Stimulated activated CD4-positive, alpha-beta T cell treated with anti-CD3 and anti-CD28 coated beads, Interleukin-12 subunit alpha, Interleukin-12 subunit beta, amount 100 ng/mL, for 24 hours (primary cell): ENCODE measurements around the gene GPR180.

Source experiments
- DNase-seq, 2 experiments: peaks; one replicate each; pipeline ENCODE4 v3.0.0-alpha.2; 2020; ENCODE audit warnings: low read depth in 2 of 2

The GPR180 gene

DNA sequence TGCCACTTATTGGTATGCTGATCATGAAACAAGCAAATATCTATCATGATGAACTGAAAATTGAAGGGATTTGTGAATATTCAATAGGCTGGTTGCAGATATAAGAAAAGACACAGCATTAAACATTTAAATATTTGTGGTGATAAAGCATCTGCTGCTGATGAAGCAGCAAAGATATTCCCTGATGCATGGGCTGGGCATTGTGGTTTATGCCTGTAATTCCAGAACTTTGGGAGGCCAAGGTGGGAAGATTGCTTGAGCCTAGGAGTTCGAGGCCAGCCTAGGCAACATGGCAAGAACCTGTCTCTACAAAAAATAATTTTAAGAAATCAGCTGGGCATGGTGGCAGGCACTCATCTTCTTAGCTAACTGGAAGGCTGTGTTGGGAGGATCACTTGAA is 54.5 kb downstream of the GPR180 start:
- no peak for DNase-seq

DNA sequence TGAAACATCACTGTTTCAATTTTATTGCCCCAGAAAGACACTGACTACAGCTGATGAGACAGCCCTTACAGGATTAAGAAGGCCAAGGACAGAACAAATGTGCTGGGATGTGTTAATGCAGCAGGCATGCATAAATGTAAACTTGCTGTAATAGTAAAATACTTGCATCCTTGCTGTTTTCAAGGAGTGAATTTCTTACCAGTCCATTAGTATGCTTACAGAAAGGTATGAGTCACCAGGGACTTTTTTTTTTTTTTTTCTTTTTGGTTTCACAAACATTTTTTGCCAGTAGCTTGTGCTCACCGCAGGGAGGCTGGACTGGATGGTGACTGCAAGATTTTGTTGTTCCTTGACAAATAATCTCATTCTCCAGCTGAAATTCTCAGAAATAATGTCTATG is 55.1 kb downstream of the GPR180 start:
- DNase-seq: peak in 1 of 2 experiments; percentile 21

DNA sequence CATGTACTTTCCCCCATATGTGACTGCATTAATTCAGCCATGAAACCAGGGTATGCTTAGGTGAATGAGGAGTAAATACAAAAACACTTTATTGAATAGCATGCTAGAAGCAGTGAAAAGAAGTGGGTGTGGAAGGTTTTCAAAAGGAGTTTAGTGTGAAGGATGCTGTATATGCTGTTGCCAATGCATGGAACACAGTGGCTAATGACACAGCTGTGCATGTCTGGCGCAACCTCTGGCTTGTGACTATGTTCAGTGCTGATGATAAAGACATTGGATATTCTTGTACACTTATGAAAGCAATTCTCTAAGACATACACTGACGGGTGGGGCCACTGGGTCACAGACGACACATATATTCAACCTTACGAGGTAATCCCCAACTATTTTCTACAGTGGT is 55.5 kb downstream of the GPR180 start:
- DNase-seq: no peak

GRCh38 chr13:94658926-94659597 is 57.4 kb downstream of the GPR180 start:
- no peak for DNase-seq

DNA sequence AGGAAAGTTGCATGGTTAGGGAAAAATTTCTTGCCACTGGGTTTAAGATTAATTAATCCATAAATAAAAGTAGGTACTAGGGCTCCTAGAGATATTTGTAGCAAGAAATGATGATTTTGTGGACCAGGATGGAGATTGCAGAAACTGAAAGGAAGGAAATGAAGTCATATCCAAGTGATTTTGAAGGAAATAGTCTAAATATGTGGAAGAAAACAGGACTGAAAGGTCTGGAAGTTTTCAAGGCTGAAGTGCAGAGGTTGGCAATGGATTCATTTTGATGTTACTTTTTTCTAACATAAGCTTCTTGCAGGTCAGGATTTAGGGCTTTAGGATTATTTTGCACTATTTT is 57.9 kb downstream of the GPR180 start:
- DNase-seq: no peak

- no peak for DNase-seq
These were observed 59.2 kb downstream of the GPR180 start for GRCh38 chr13:94660695-94661326.

- no peak for DNase-seq
These were observed 59.7 kb downstream of the GPR180 start for GRCh38 chr13:94661406-94661805.

- no peak for DNase-seq
These were observed 60.8 kb downstream of the GPR180 start for GRCh38 chr13:94662274-94662945.

DNA sequence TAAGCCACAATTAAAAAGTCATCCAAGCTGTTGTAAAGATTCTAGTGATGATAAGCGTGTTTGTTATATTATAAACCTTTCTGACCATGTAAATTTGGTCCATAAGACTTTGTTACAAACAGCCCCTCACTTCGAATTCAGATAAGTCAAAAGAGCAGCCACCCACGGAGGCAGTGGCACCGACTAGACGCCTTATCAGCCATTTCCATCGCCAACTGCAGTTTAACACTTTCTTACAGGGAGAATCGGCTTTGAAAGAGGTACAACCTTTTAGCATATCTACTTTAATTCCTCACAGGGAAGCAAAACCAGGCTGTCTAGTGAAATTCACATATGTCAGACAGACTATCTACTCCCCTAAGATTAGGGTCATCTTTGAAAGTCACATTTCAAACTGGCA is 63.2 kb downstream of the GPR180 start:
- no peak for DNase-seq

DNA sequence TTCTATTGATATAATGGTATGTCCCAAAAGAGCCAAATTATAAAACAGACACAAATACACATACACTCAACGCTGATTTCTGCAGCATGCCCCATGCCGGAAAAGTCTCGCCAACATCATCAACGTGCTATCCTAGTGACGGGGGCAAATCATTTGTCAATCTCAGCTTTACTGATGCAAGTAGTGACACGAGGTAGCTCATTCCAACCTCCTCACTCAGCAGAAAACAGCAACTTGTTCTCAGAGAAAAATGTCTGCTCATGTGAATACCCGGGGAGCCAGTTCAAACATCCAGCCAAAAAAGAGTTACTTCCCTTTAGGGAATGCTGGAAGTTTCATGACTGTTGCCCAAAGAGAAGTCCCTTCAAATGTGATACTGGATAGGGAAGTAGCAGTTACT is 64.4 kb downstream of the GPR180 start:
- no peak for DNase-seq

GRCh38 chr13:94667190-94667589 is 65.5 kb downstream of the GPR180 start:
- no peak for DNase-seq

- no peak for DNase-seq
These were observed 70.7 kb downstream of the GPR180 start for GRCh38 chr13:94672400-94672799.

- no peak for DNase-seq
These were observed 72.2 kb downstream of the GPR180 start for GRCh38 chr13:94673851-94674250.

DNA sequence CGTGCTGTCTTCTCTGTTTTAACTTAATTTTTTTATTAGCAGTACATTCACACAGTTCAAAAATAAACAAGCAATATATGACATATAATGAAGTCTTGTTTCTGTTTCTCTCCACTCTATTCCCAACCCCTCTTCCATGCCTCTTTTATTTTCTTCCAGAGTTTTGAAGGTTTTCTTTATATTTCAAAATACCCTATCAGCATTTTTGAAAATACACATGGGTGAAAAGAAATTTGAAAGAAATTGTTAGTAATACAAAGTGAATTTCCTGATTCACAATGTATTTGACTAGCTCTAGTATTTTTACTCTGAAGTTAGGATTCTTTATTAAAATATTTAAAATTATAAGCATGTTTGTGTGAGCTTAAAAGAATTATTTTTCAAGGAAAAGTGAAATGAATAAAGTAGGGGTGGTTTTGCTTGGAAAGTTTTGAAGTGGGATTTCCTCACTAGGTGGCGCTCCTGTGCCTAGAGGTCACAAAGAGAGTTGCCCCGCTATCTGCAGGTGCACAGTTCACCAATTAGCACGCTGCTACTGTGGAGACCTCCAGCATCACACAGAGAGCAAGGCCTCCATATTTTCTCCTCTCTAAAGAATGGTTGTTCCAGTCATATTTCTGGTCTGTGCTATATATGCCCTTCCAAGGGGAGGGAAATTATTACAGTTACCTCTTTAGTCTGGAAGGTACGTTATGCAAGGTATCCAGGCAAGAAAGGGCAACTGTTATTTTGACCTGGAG is 73.1 kb downstream of the GPR180 start:
- DNase-seq: peak; percentile 18 to 62

DNA sequence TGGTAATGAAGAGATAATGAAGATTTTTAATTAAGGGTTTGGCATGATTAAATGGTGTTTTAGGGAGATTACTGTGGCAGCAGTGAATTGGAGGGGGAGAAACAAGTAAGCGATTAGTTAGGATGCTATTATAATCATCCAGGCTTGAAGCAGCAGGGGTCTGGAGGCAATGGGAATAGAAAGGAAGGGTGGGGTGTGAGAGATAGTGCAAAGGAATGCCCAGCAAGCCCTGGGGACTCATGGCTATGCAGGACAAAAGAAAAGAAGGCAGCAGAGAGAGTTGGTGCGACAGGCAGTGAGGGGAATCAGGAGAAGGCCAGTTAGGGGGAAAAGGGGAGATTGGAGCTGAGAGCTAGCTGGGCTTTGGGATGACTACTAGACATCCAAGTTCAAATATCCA is 76.1 kb downstream of the GPR180 start:
- DNase-seq: no peak

DNA sequence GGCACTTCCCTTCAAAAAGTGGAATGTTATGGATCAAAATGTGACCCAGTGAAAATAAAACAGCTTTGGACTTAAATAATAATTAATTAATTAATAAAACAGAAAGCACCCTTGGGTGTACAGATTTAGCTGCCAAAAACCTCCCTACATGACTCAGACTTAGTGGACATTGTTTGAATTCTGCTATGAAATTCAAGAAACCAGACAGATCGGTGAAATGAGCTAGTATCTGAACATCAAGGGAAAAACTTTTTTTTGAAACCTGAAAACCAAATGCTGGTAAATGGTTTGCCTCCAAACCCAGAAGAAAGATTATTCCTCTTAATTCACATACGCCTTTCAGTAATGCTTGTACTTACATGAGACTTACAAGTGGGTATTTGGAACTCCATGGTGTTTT is 77.2 kb downstream of the GPR180 start:
- DNase-seq: no peak

GRCh38 chr13:94679614-94680013 is 78.0 kb downstream of the GPR180 start:
- DNase-seq: no peak

DNA sequence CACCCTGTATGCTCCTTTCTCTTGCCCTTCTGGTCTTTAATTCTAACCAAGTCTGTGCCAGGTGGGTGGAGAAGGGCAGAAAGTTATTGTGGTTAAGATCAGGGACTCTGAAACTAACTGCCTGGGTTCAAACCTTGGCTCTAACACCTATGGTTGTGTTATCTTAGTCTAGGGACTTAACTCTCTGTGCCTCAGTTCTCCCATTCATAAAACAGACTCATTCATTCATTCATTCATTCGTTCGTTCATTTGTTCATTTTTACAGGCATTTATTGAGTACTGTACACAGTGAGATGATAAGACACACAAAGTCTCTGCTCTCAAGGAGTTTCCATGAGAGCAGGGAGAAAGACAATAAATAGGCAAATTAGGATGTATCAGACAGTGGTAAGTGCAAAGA is 80.6 kb downstream of the GPR180 start:
- no peak for DNase-seq

GRCh38 chr13:94683409-94683808 is 81.8 kb downstream of the GPR180 start:
- DNase-seq: no peak
